Measurements from ENCODE around the gene DBN1.
"Not testable (repeated sequence)": the region's sequence is repeated elsewhere in the genome, so short reads cannot be mapped to it uniquely, and the experiment has no call there.

Gene DBN1

DNA sequence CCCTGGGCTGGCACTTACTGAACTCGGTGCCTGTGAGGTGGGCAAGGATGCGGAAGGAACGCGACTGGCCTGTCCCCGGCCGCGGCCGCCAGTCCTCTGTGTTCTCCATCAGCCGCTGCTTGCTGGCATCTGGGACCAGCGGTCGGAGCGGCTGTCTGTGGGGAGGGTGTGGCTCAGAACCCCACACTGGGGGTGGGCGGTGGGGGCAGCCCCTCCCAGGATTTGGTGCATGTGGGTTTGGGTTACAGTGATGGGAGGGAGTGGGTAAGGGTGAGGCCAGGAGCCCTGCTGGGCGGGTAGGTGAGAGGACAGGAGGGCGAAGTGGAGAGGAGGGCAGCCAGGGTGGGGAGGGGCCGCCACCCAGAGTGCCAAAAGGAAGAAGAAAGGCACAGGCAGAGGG is 17.6 kb upstream of the DBN1 start:
- no peak for DNase-seq (ENCODE audit: low spot score)

GRCh38 chr5:177490311-177490991 is 17.0 kb upstream of the DBN1 start:
- DNase-seq (ENCODE audit: low spot score): no peak

GRCh38 chr5:177489119-177489716 is 15.8 kb upstream of the DBN1 start:
- no peak for DNase-seq (ENCODE audit: low spot score)

GRCh38 chr5:177487975-177488374 is 14.5 kb upstream of the DBN1 start:
- DNase-seq (ENCODE audit: low spot score): no peak

GRCh38 chr5:177487144-177487543 is 13.7 kb upstream of the DBN1 start:
- no peak for DNase-seq (ENCODE audit: low spot score)

DNA sequence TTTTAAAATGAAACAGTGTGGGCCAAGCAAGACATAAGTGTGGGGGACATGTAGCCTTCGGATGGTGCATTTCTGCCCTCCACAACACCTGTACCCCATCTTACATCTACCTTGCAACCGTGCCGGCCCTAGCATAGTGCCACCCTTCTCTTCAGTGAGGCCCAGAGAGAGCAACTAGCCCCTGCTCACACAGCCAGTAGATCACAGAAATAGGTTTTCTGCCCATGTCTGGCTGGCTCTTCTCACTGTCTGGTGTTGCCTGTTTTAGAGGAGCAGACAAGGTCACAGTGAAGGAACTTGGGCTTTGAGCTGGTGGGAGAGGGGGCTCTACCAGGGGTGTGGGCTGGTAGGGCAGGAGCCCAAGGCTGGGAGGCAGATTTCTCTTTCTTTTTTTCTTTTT is 12.8 kb upstream of the DBN1 start:
- no peak for DNase-seq (ENCODE audit: low spot score)

DNA sequence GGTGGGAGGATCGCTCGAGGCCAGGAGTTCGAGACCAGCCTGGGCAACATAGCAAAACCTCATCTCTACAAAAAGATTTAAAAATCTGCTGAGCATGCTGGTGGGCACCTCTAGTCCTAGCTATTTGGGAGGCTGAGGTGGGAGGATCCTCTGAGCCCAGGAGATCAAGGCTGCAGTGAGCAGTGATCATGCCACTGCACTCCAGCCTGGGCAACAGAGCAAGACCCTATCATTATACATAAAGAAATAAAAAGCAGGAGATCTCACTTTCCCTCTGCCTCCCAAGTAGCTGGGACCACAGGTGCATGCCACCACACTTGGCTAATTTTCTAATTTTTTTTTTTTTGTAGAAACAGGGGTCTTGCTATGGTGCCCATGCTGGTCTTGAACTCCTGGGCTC is 12.3 kb upstream of the DBN1 start:
- not testable (repeated sequence) for DNase-seq (ENCODE audit: low spot score)

DNA sequence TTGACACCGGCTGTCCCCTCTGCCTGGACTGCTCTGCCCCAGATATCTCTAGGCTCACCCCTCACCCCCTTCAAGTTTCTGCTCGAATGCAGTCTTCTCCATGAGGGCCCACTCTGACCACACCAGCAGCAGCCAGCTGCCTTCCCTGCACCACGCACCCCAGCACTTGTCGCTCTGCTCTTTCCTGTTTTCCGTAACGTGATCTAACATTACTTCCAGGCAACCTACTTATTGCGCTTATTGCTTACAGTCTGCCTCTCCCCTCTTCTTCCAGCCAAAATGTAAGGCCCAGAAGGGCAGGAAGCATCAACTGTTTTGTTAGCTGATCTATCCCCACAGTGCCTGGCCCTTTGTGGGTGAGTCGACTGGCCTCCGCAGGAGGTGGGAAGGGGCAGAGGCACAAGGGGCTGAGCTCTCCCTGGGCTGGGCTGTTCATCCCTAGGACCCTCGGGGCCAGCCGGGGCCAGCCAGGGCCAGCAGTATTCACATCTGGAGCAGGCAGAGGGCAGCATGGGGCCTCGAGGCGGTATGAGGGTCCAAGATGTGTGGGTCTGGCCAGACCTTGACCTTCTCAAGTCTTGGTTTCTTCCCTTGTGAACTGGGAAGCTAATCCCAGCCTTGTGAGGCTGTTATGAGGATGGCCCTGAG is 11.6 kb upstream of the DBN1 start:
- DNase-seq (ENCODE audit: low spot score): no peak

DNA sequence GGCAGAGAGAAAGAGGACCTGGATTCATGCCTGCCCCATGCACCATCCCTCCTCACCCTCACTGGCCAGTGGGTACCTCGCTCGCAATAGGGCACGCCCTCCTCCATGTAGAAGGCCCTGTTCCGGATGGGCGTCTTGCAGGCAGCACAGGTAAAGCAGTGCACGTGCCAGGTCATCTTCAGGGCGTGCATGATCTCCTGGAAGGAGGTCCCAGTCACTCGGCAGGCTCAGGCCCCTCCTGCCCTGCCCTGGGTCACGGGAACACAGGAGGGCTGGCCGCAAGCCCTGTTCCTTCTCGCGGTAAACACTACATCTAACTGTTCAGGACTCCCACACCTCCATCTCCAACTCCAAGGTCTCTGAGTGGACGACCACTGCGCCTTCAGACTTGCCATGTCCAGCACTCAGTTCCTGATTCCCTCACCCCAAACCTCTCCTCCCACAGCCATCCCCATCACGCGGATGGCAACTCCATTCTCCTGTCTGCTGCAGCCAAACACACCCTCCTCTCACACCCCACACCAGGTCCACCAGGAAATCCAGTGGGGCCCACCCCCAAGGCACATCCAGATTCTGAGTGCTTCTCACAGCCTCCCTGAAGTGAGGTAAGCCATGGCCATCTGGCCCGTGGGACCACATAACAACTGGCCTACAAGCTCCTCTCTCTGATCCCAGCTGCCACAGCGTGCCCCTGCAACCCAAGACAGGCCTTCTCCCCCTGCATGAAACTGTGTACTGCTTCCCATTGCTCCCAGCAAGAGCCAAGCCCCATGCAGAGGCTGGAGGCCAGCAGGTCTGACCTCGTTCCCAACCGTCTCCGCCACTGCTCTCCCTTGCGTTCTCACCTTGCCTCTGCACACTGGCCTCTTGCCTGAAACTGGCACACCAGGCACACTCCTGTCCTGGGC is 10.8 kb upstream of the DBN1 start:
- DNase-seq (ENCODE audit: low spot score): no peak

GRCh38 chr5:177483042-177483441 is 9.6 kb upstream of the DBN1 start:
- no peak for DNase-seq (ENCODE audit: low spot score)

GRCh38 chr5:177482359-177482795 is 8.9 kb upstream of the DBN1 start:
- no peak for DNase-seq (ENCODE audit: low spot score)

DNA sequence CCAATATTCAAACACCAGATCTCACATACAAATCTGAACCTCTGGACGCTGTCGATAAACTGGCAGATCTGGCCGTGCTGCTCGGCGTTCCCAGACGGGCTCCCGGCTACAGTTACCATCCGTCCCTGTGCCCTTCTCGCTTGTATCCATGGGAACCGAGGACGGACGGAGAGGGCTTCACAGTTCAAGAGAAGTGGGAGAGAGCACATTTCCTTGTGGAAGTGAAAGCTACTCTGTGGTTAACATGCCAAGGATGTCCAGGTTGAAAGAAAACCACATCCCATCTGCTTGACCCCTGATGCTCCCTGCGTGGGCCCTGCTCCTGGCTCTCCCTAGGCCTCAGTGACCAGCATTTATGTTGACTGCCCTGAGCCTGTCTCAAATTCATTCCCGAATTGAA is 6.3 kb upstream of the DBN1 start:
- no peak for DNase-seq (ENCODE audit: low spot score)

DNA sequence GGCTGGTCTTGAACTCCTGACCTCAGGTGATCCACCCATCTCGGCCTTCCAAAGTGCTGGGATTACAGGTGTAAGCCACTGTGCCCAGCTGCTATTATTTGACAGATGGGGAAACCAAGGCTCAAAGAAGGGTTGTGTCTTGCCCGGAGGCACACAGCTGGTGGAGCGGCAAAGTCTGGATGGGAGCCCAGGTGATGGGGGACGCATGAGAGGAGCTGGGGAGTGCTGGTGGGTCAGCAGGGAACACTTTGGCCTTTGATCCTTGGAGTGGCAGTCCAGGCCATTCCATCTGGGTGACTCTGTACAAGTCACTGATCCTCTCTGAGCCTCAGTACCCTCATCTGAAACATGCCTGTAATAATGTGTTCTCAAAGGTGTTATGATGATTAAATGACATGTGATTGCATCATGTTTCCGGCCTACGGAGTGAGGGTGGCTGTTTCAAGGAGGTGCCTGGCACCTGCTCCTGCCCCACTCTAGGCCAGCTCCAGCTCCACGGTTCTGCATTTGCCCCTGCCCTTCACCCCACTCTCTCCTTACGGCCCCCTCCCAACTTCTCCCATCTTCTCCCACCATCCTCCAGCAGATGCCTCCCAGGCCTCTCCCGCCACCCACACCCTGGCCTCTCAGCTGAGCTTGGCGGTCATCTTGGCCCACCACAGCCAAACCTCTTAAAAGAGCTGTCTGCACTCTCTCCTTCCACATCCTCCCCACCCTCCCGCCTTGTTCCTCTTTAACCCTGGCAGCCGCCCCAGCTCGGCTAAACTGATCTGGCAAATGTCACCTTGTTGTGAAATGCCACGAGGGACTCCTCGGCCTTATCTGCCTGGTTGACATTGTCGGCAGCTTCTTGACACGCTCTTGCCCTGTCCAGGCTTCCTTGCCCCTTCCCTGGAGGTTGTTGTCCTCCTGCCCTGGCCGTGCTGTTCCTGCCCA is 5.5 kb upstream of the DBN1 start:
- DNase-seq (ENCODE audit: low spot score): peak; percentile 25

DNA sequence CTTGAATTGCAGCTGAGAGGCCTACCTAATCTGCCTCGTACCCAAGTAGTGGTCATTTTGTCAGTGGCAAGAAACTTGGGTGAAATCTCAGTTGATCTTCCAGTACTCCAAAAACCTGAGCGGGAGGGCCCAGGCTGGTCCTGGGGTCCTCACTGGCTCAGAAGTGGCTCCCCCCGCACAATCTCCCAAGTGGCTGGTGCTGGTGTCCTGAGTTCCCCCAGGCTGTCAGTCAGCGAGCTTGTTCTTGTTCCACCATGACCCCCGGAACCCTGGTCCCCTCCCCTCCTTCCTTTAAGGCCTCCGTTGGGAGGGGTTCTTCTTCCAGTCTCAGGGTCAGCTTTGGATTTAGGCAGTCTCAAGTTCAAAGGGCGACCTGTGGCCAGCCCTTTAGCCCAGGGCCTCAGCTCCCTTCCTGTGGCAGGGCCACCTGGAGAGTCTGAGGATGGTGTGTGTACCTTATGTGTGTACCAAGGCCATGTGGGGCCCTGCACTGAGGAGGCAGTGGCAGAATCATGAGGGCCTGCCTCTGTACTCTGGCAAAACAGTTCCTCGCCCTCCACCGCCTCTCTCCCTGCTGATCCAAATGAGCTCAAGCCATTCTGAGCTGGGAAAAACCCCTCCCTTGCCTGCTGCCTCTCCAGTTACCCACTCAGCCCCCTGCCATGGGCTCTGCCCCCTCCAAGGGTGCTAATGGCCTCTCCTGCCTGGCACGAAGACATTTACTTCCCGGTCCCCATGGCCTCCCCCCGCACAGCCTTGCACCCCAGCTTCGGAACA is 4.5 kb upstream of the DBN1 start:
- no peak for DNase-seq (ENCODE audit: low spot score)

DNA sequence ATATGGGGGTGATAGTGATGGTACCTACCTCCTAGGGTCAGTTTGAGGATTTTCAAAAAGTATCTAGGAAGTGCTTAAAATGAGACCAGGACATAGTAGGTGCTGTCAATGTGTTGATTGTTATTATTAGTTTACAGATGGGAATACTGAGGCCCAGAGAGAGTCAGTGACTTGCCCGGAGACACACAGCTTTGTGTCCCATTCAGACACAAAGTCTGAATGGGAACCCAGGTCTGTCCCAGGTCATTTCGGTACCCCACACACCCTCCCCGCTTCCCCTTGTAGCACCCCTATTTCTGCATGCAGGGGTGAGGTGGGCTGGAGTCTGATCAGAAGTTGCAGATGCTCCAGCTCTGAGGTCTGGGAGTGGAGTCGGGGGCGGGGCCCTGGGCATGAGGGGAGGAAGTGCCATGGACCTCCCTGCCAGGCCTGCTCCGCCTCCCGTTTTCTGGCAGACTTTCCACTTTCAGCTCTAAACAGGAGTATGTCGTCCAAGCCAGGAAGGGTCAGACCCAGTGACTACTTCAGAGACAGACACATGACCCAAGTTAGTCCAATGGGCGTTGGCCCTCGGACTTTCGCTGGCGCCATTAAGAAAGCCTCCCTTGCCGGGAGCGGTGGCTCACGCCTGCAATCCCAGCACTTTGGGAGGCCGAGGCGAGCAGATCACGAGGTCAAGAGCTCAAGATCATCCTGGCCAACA is 3.2 kb upstream of the DBN1 start:
- DNase-seq (ENCODE audit: low spot score): peak; percentile 84

DNA sequence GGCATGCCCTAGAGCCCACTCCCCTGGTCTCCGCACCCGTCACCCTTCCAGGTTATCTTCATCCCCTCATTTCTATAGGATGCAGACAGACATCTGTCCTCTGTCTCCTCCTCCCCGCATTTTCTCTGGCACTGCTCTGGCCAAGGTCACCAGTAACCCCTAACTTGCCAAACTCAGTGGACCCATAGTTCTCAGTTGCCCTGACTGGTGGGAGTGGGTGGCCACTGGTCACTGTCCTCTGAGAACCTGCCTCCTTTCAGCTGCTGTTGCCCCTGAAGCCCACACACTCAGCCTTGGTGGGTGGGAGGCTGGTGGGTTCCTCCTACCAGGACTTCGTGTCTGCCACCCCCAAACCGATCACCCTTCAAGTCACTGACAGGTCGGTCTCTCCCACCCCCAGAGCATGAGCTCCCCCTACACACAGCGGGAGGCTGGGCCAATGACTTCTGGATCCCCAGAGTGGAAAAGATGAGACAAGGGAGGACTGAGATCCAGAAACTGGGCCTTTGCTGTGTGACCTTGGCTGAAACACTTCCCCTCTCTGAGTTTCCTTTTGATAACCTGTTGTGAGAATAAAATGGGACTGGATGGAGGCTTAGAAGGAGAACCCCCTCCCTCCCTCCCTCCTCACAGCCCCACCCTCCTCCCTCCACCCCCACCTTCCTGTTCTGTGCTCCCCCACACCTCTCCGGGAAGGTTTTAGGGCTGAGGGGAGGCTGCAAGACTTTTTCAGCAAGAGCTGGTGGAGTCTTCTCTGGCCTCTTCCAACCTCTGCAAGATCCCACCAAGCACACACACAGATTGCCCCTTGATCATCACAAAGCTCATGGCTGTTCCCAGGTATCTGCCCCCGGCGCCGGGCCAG is 2.4 kb upstream of the DBN1 start:
- no peak for DNase-seq (ENCODE audit: low spot score)

DNA sequence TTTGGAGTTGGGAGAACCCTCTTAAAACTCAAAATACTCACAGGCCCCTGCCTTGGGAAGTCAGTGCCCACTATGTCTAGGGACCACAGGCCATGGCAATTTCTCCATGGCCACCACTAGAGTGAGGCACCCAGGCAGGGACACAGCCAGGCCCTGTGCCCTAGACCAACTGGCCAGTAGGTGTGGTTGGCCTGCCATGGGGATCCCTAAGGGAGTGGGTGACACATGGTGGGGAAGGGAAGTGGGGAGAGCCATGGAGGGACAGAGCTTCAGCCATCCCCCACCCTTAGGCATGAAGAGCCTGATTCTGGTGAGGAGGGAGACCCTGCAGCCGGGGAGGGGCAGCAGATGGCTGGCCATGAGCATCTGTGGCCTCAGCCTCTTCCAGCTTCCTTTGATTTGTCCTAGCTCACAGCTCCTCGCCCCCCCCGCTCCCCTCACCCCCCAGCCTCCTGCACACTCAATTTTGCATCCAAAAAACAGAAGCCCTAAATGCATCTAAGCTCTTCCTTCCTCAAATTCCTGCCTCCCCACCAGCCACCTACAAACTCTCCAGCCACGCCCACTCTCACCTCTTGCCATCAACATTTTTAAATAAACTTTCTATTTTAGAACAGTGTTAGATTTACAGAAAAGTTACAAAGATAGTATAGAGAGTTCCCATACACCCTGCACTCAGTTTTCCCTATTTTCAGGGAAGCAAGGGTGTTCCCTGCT is 1.6 kb upstream of the DBN1 start:
- no peak for DNase-seq (ENCODE audit: low spot score)

DNA sequence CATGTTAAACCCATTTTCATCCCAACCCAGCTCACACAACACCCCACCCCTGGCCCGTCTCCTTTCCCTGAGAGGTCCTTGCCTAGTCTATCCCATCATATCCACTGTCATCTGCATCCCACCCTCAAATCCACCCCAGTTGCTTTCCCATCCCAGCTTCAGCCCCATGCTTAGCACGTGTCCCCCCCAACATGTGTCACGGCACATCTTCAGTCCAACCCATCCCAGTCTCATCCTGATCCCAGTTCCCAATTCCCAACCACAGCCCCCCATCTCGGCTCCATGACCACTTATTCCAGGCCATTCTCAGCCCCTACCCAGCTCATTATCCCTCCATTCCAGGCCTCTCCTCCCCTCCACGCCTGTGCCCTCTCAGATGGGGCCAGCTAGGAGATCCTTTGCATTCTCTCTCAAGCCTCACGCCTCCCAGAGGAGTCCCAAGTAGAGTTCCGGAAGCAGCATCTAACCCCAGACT is 605 bp upstream of the DBN1 start:
- no peak for DNase-seq (ENCODE audit: low spot score)
